Endothelial cell of umbilical vein (primary cell): ENCODE data around the gene CDH3. TPM values are rescaled to one million over a fixed set of nuclear protein-coding genes. Genes with fewer than 3 reads are reported as not detected.

Experiments used
- BruUV-seq: library from RNA; stranded (reverse); fragments of 400-500 nt; replicated peaks from 2 replicates; lab custom pipeline; 2021; lab: Mats Ljungman, UMichigan
- CTCF ChIA-PET: fragments of 300-600, 350-600 bp; sonication (Branson Sonifier 250); formaldehyde crosslinking; loops from one replicate; lab custom pipeline; 2021; ENCODE audit warnings: antibody characterized with exemption, inconsistent platforms; lab: Charles Lee
- POLR2A ChIA-PET: fragments of 300-600, 350-600 bp; sonication (Branson Sonifier 250); formaldehyde crosslinking; loops from one replicate; lab custom pipeline; 2021; ENCODE audit warnings: antibody characterized with exemption, inconsistent platforms; lab: Charles Lee
- DNase-seq: peaks from one replicate; pipeline ENCODE4 v3.0.0-alpha.2; 2011; ENCODE audit warnings: low read depth, low spot score
- FAIRE-seq: peaks from 2 replicates; lab custom pipeline; 2011; peaks lifted over from hg19 to GRCh38; lab: Jason Lieb, UNC
- H2AFZ ChIP-seq: 2 replicates; pipeline ENCODE4 v1.6.0; 2012; ENCODE audit warnings: low read depth, low read length, control low read depth, inconsistent platforms
- H3K27ac ChIP-seq: 2 replicates; pipeline ENCODE4 v1.5.1; 2011; ENCODE audit warnings: low read depth, mild to moderate bottlenecking, control low read depth, low read length, moderate library complexity; ENCODE audit not compliant: insufficient read depth
- H3K27me3 ChIP-seq, 2 experiments: 2 replicates each; pipeline versions ENCODE4 v1.6.0 to v1.6.1; 2011; ENCODE audit warnings: low read length in 2 of 2, mixed read lengths in 1 of 2; ENCODE audit not compliant: control insufficient read depth in 2 of 2, insufficient read depth in 2 of 2
- H3K36me3 ChIP-seq, 2 experiments: 2 replicates in 1 of 2; 3 replicates in 1 of 2; pipeline ENCODE4 v1.5.1; 2011; ENCODE audit warnings: low read length in 2 of 2, mild to moderate bottlenecking in 1 of 2, moderate library complexity in 1 of 2; ENCODE audit not compliant: control insufficient read depth in 2 of 2, insufficient read depth in 2 of 2; ENCODE audit errors: extremely low read depth in 1 of 2
- H3K4me1 ChIP-seq: 3 replicates; pipeline ENCODE4 v1.5.1; 2011; ENCODE audit warnings: mild to moderate bottlenecking, low read length; ENCODE audit not compliant: control insufficient read depth, insufficient read depth; ENCODE audit errors: extremely low read depth
- H3K4me2 ChIP-seq: 2 replicates; pipeline ENCODE4 v1.6.1; 2011; ENCODE audit warnings: low read length, control low read depth, mixed read lengths; ENCODE audit not compliant: insufficient read depth
- H3K4me3 ChIP-seq, 3 experiments: fragments of 200-600 bp in 1 of 3; sonication (generic), shearing (Covaris generic) in 1 of 3; replicated peaks in 1 of 3; 2 replicates each; pipeline ENCODE4 v1.5.1; 2011 to 2016; ENCODE audit warnings: control low read depth in 3 of 3, low read length in 3 of 3, mild to moderate bottlenecking in 2 of 3, inconsistent platforms in 1 of 3, low read depth in 1 of 3, moderate library complexity in 1 of 3; ENCODE audit not compliant: insufficient read depth in 1 of 3
- H3K79me2 ChIP-seq: 2 replicates; pipeline ENCODE4 v1.6.0; 2012; ENCODE audit warnings: low read length, inconsistent platforms; ENCODE audit not compliant: control insufficient read depth, insufficient read depth
- H3K9ac ChIP-seq: replicated peaks from 2 replicates; pipeline ENCODE3; 2011; ENCODE audit warnings: low read length, control low read depth; ENCODE audit not compliant: insufficient read depth; ENCODE audit errors: extremely low read depth
- H3K9me1 ChIP-seq: replicated peaks from 3 replicates; pipeline ENCODE4 v1.6.0; 2011; ENCODE audit warnings: mild to moderate bottlenecking, low read length; ENCODE audit not compliant: control insufficient read depth, insufficient read depth; ENCODE audit errors: extremely low read depth
- H3K9me3 ChIP-seq: replicated peaks from 2 replicates; pipeline ENCODE4 v1.5.1; 2012; ENCODE audit warnings: low read length, inconsistent platforms; ENCODE audit not compliant: control insufficient read depth, insufficient read depth
- H4K20me1 ChIP-seq: replicated peaks from 2 replicates; pipeline ENCODE3; 2011; ENCODE audit warnings: mild to moderate bottlenecking, low read length; ENCODE audit not compliant: control insufficient read depth, insufficient read depth; ENCODE audit errors: extremely low read depth
- EZH2 ChIP-seq: IDR thresholded peaks from 2 replicates; pipeline ENCODE4 v1.6.1; 2012; ENCODE audit warnings: borderline replicate concordance, low read depth, mild to moderate bottlenecking, moderate library complexity, low read length, inconsistent platforms; ENCODE audit not compliant: severe bottlenecking
- FOS ChIP-seq: IDR thresholded peaks from 2 replicates; pipeline ENCODE4 v1.6.1; 2011; ENCODE audit warnings: mild to moderate bottlenecking, low read length, moderate library complexity, borderline replicate concordance; ENCODE audit not compliant: insufficient read depth
- GATA2 ChIP-seq: IDR thresholded peaks from 2 replicates; pipeline ENCODE4 v1.7.0; 2011; ENCODE audit warnings: low read depth, mild to moderate bottlenecking, moderate library complexity, mixed read lengths, low read length; ENCODE audit not compliant: insufficient read length, insufficient read depth
- JUN ChIP-seq: IDR thresholded peaks from 2 replicates; pipeline ENCODE4 v1.6.1; 2011; ENCODE audit warnings: borderline replicate concordance, low read depth; ENCODE audit not compliant: insufficient read length, insufficient read depth
- MAX ChIP-seq: IDR thresholded peaks from 2 replicates; pipeline ENCODE4 v1.6.1; 2011; ENCODE audit not compliant: insufficient read depth, insufficient read length
- MYC ChIP-seq: IDR thresholded peaks from one replicate; pipeline ENCODE4 v1.6.1; 2011; ENCODE audit warnings: mild to moderate bottlenecking, low read depth, low read length
- POLR2A ChIP-seq: IDR thresholded peaks from 2 replicates; pipeline ENCODE4 v1.6.1; 2012; ENCODE audit warnings: low read depth, mild to moderate bottlenecking, control low read depth, low read length
- POLR2AphosphoS5 ChIP-seq: IDR thresholded peaks from 2 replicates; pipeline ENCODE4 v1.6.1; 2012; ENCODE audit warnings: low read depth, mild to moderate bottlenecking, control low read depth, low read length, moderate library complexity; ENCODE audit not compliant: insufficient read depth
- dilution Hi-C: fragments of 300-500 bp; cut with MboI; formaldehyde crosslinking; loops from one replicate; pipeline ENCODE4 v1.15.0; 2019; ENCODE audit warnings: low sequenced_read_pairs; ENCODE audit not compliant: extremely low pct_ligation_motif_present
- intact Hi-C: fragments of 100-400 bp; cut with micrococcal nuclease; formaldehyde crosslinking; loops from one replicate; pipeline ENCODE4 v1.10.0; 2022
- polyA plus RNA-seq, 4 experiments: library from polyadenylated mRNA; depleted of rRNA in 3 of 4; stranded (reverse) in 3 of 4; unstranded in 1 of 4; fragments of >200 nt; gene quantifications; 2 replicates each; pipeline versions ENCODE4 v1.2.1 to v1.2.3, GENCODE V29; 2011 to 2012; ENCODE audit warnings: missing spikeins in 1 of 4
- total RNA-seq: library from RNA; stranded (reverse); gene quantifications from 2 replicates; pipeline ENCODE4 v1.2.3, GENCODE V29; 2021
- TF ChIP-seq, protein P1 (sequence below), 2 donors: IDR thresholded peaks; 1 replicate in 1 of 2; 2 replicates in 1 of 2; pipeline ENCODE4 v1.5.1; 2011; ENCODE audit warnings: low read length in 2 of 2, mild to moderate bottlenecking in 2 of 2, moderate library complexity in 2 of 2, control low read depth in 1 of 2, inconsistent platforms in 1 of 2, low read depth in 1 of 2; ENCODE audit not compliant: insufficient read depth in 1 of 2; ENCODE audit errors: extremely low read depth in 1 of 2

Gene CDH3
- total and polyA plus RNA-seq, 2 donors (not counting 3 experiments of a cell fraction or from before 2014, with no cell fraction given): 0.03 TPM; not detected in 1

DNA sequence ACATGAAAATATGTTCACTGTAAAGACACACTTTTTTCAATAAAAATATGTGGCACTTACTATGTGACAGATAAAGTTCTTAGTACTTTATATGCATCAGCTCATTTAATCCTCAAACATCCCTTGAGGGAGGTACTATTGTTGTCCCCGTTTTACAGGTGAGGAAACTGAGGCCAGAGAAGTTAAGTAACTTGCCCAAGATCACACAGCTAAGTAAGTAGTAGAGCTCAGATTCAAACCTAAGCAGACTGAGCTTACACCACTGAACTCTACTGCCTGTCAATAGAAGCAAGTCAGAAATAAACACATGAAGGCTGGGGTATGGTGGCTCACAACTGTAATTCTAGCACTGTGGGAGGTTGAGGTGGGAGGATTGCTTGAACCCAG, 13.9 kb downstream of the CDH3 start:
- CTCF ChIA-PET: interaction anchor here (0.7 to 1.7 kb wide), 3 partner anchors 11 to 139 kb away, joined by 3 to 4 read pairs (median 3); no protein-coding TSS in a partner anchor
- Histone ChIP-seq H3K4me3 (no peak overlapping the region), H3K36me3 (no peaks in the 10 kb centered on the region), H3K9me3 (no peaks in the 10 kb centered on the region), H3K9me1 (no peaks in the 10 kb centered on the region), H3K4me2 (no peak overlapping the region), H4K20me1 (no peaks in the 10 kb centered on the region), H3K4me1 (no peaks in the 10 kb centered on the region), H3K79me2 (no peaks in the 10 kb centered on the region), H2AFZ (no peak overlapping the region), H3K27ac (no peak overlapping the region), H3K9ac (no peak overlapping the region), H3K27me3 (no peaks in the 10 kb centered on the region)
- dilution Hi-C loops (no loop called here), intact Hi-C loops (no loop called here)
- TF ChIP-seq POLR2A: no peak
- TF ChIP-seq, protein P1, sequence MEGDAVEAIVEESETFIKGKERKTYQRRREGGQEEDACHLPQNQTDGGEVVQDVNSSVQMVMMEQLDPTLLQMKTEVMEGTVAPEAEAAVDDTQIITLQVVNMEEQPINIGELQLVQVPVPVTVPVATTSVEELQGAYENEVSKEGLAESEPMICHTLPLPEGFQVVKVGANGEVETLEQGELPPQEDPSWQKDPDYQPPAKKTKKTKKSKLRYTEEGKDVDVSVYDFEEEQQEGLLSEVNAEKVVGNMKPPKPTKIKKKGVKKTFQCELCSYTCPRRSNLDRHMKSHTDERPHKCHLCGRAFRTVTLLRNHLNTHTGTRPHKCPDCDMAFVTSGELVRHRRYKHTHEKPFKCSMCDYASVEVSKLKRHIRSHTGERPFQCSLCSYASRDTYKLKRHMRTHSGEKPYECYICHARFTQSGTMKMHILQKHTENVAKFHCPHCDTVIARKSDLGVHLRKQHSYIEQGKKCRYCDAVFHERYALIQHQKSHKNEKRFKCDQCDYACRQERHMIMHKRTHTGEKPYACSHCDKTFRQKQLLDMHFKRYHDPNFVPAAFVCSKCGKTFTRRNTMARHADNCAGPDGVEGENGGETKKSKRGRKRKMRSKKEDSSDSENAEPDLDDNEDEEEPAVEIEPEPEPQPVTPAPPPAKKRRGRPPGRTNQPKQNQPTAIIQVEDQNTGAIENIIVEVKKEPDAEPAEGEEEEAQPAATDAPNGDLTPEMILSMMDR (IDR thresholded peaks at IDR 0.05; ENCODE audit: extremely low read depth in 1 of 2, insufficient read depth in 1 of 2, low read depth in 1 of 2, low read length in 2 of 2): no peak
- TF ChIP-seq MYC: no peak
- no peak for TF ChIP-seq JUN
- no peak for TF ChIP-seq FOS
- no peak for TF ChIP-seq POLR2AphosphoS5
- TF ChIP-seq GATA2: no peak
- TF ChIP-seq MAX: no peak
- no peak for TF ChIP-seq EZH2
- BruUV-seq: no TSS peak
- POLR2A ChIA-PET: no interaction called here
- DNase-seq (no peak), FAIRE-seq (no peak)
